NB4 (cell line): Measurements from ENCODE around the gene HBS1L.

Experiments
- MYC ChIP-seq: IDR thresholded peaks from 2 replicates; pipeline ENCODE4 v1.6.1; 2011; ENCODE audit warnings: low read depth, low read length
- POLR2A ChIP-seq: IDR thresholded peaks from 2 replicates; pipeline ENCODE4 v1.6.1; 2011; ENCODE audit warnings: mild to moderate bottlenecking; ENCODE audit not compliant: insufficient read length; ENCODE audit errors: extremely low read depth
- TF ChIP-seq, protein P1 (sequence below): IDR thresholded peaks from one replicate; pipeline ENCODE4 v1.5.1; 2012; ENCODE audit warnings: low read depth, low read length
- TF ChIP-seq, protein P2 (sequence below): IDR thresholded peaks from 2 replicates; pipeline ENCODE4 v1.6.1; 2011; ENCODE audit warnings: low read depth, low read length

DNA sequence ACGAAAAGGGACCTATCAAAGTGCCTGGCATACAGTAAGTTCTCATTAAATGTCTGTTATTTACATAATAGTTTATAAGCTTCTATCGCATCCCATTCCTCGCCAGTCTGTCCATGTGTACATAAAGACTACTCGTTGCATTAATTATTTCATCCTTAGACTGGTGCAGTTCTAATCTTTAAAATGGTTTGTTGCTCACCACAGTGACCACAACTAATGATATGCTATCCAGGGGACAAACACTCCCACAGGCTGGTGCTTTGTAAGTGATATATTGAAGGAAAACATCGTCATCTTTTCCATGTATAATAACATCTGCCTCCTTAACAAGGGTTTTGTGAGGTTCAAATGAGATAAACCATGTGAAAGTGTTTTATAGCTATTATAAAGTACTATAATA lies 39.0 kb upstream of the HBS1L start:
- TF ChIP-seq, protein P1, sequence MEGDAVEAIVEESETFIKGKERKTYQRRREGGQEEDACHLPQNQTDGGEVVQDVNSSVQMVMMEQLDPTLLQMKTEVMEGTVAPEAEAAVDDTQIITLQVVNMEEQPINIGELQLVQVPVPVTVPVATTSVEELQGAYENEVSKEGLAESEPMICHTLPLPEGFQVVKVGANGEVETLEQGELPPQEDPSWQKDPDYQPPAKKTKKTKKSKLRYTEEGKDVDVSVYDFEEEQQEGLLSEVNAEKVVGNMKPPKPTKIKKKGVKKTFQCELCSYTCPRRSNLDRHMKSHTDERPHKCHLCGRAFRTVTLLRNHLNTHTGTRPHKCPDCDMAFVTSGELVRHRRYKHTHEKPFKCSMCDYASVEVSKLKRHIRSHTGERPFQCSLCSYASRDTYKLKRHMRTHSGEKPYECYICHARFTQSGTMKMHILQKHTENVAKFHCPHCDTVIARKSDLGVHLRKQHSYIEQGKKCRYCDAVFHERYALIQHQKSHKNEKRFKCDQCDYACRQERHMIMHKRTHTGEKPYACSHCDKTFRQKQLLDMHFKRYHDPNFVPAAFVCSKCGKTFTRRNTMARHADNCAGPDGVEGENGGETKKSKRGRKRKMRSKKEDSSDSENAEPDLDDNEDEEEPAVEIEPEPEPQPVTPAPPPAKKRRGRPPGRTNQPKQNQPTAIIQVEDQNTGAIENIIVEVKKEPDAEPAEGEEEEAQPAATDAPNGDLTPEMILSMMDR = no peak
- TF ChIP-seq POLR2A (no peak), MYC (no peak)
- TF ChIP-seq, protein P2, sequence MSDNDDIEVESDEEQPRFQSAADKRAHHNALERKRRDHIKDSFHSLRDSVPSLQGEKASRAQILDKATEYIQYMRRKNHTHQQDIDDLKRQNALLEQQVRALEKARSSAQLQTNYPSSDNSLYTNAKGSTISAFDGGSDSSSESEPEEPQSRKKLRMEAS = no peak
